Measurements from ENCODE around the gene TIMM10. TPM values are rescaled to one million over a fixed set of nuclear protein-coding genes. Genes with fewer than 3 reads are reported as not detected.

Gene TIMM10
- 10 to 100 TPM; 40.6 to 68.8 (median 50.2) TPM for total RNA-seq
- 59.2 TPM for polyA plus RNA-seq
- long read RNA-seq, donor 1, transcript TIMM10-201 (3 exons, 680 nt): major isoform, 18 of 20 reads
- long read RNA-seq, donor 1, partial matches to known transcripts: 0 of 20 reads
- long read RNA-seq, donor 1, other reads (novel, unspliced or antisense): 0 of 20 reads
- long read RNA-seq, donor 2, transcript TIMM10-201 (3 exons, 680 nt): major isoform, 28 of 33 reads
- long read RNA-seq, donor 2, partial matches to known transcripts: 0 of 33 reads
- long read RNA-seq, donor 2, other reads (novel, unspliced or antisense): 4 of 33 reads
- long read RNA-seq, donor 3, transcript TIMM10-201 (3 exons, 680 nt): major isoform, 7 of 10 reads
- long read RNA-seq, donor 3, partial matches to known transcripts: 1 of 10 reads
- long read RNA-seq, donor 3, other reads (novel, unspliced or antisense): 1 of 10 reads
- long read RNA-seq, donor 4, transcript TIMM10-201 (3 exons, 680 nt): major isoform, 10 of 12 reads
- long read RNA-seq, donor 4, partial matches to known transcripts: 0 of 12 reads
- long read RNA-seq, donor 4, other reads (novel, unspliced or antisense): 1 of 12 reads

GRCh38 chr11:57530596-57531507 lies at the start of gene TIMM10:
Gene TIMM10 (minus strand): TSS chr11:57530754. CDS start chr11:57530189, 565 bp downstream.
- DNase-seq: peak; percentile 95 to 98 (median 97)
- H3K4me3 ChIP-seq (ENCODE audit: low read length): peak within 1 kb of the TSS; percentile 97
- under 1% methylated on average over 49 of the region's 49 CpGs for WGBS
- peak; percentile 98 for ATAC-seq
- H3K27me3 ChIP-seq (ENCODE audit: control insufficient read depth, insufficient read depth): no peaks in the 10 kb centered on the region
- intact Hi-C loops (cut with DNase I): no loop called here
- H3K4me1 ChIP-seq (ENCODE audit: control insufficient read depth, insufficient read depth, low read length): no peaks in the 10 kb centered on the region
- H3K27ac ChIP-seq (ENCODE audit: low read length): peak within 1 kb of the TSS; percentile 85
- H3K9me3 ChIP-seq (ENCODE audit: control insufficient read depth, low read length): no peaks in the 10 kb centered on the region

- ATAC-seq: no peak
- no peak overlapping the region for H3K4me3 ChIP-seq (ENCODE audit: low read length)
- no peak for DNase-seq
- no peaks in the 10 kb centered on the region for H3K9me3 ChIP-seq (ENCODE audit: control insufficient read depth, low read length)
- no peaks in the 10 kb centered on the region for H3K27me3 ChIP-seq (ENCODE audit: control insufficient read depth, insufficient read depth)
- intact Hi-C loops (cut with DNase I): no loop called here
- H3K27ac ChIP-seq (ENCODE audit: low read length): no peak overlapping the region
- H3K4me1 ChIP-seq (ENCODE audit: control insufficient read depth, insufficient read depth, low read length): no peaks in the 10 kb centered on the region
- WGBS: 51% methylated on average over 4 of the region's 4 CpGs
These were observed 43.5 kb upstream of the TIMM10 start for GRCh38 chr11:57574061-57574460.

GRCh38 chr11:57571606-57572005 lies 41.1 kb upstream of the TIMM10 start:
- intact Hi-C loops (cut with DNase I): no loop called here
- DNase-seq: no peak
- ATAC-seq: no peak
- no peak overlapping the region for H3K4me3 ChIP-seq (ENCODE audit: low read length)
- no peaks in the 10 kb centered on the region for H3K27me3 ChIP-seq (ENCODE audit: control insufficient read depth, insufficient read depth)
- peaks cover 4% of the 10 kb centered on the region for H3K4me1 ChIP-seq (ENCODE audit: control insufficient read depth, insufficient read depth, low read length)
- H3K27ac ChIP-seq (ENCODE audit: low read length): no peak overlapping the region
- no peaks in the 10 kb centered on the region for H3K9me3 ChIP-seq (ENCODE audit: control insufficient read depth, low read length)
- WGBS: 57% methylated on average over 2 of the region's 2 CpGs

GRCh38 chr11:57568330-57568766 lies 37.8 kb upstream of the TIMM10 start:
- H3K27me3 ChIP-seq (ENCODE audit: control insufficient read depth, insufficient read depth): no peaks in the 10 kb centered on the region
- H3K9me3 ChIP-seq (ENCODE audit: control insufficient read depth, low read length): no peaks in the 10 kb centered on the region
- DNase-seq (no peak), ATAC-seq (peak in 1 of 2 donors; percentile 17)
- intact Hi-C loops (cut with DNase I): loop anchor here in 3 of 4 donors (2.0 to 5.0 kb wide), 3 partner anchors 76 to 111 kb away; partner anchors contain the start of gene YPEL4 (in 2 of the 3)
- no peak overlapping the region for H3K27ac ChIP-seq (ENCODE audit: low read length)
- peaks cover 6% of the 10 kb centered on the region for H3K4me1 ChIP-seq (ENCODE audit: control insufficient read depth, insufficient read depth, low read length)
- H3K4me3 ChIP-seq (ENCODE audit: low read length): peak overlapping the region; percentile 88
- 23% methylated on average over 6 of the region's 6 CpGs for WGBS

DNA sequence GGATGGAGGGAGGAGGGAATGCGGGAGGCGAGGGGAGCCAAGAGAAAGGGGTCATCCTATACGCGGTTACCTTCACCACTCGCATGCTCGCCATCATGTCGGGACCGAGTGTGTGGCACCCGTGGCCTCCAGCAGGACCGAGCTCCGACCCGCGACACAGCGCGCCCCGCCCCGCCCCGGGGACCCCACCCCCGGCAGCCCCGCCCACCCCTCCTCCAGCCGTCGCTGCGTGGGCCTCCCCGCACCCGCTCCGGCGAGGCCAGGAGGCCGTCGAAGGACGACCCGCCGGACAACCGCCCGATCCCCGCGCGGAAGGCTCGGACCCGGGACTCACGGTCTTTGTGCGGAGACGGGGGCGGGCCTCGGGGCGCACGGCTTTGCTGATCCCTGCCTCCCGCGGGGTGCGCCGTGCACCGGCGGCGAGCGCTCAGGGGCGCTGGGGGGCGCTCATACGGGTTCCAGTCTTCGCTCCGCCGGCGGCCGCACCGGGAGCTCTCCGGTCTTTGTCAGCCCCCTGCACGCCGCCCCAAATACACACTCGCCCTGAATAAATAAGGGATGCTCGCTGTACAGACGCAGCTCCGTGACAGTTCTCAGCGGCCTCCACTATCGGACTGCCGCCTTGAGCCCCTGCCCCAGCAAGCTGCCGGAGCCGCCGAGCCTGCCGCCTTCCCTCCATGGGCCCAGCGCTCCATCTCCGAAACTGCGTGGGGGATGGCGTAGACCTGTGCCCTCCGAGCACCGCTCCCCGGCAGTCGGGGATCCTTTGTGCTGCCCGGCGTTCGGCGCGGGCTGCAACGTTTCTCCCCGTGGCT lies 37.2 kb upstream of the TIMM10 start, which contains the start of gene UBE2L6:
UBE2L6 (minus strand) TSS at position 158 of the 815 bp plus-strand sequence; CDS start at position 97, 61 bp downstream.
- peak within 1 kb of the TSS; percentile 88 for H3K4me3 ChIP-seq (ENCODE audit: low read length)
- H3K27me3 ChIP-seq (ENCODE audit: control insufficient read depth, insufficient read depth): no peaks in the 10 kb centered on the region
- ATAC-seq (peak; percentile 86 to 87), DNase-seq (peak; percentile 85 to 96 (median 93))
- WGBS: under 1% methylated on average over 92 of the region's 92 CpGs
- H3K9me3 ChIP-seq (ENCODE audit: control insufficient read depth, low read length): no peaks in the 10 kb centered on the region
- peak within 1 kb of the TSS; percentile 66 for H3K27ac ChIP-seq (ENCODE audit: low read length)
- peaks cover 6% of the 10 kb centered on the region for H3K4me1 ChIP-seq (ENCODE audit: control insufficient read depth, insufficient read depth, low read length)
- intact Hi-C loops (cut with DNase I): loop anchor here in 3 of 4 donors (2.0 to 5.0 kb wide), 3 partner anchors 77 to 110 kb away; partner anchors contain the start of gene YPEL4 (in 2 of the 3)

- 11% methylated on average over 15 of the region's 15 CpGs for WGBS
- Histone ChIP-seq H3K4me3 (ENCODE audit: low read length) (peak overlapping the region; percentile 88), H3K9me3 (ENCODE audit: control insufficient read depth, low read length) (no peaks in the 10 kb centered on the region), H3K27ac (ENCODE audit: low read length) (peak overlapping the region; percentile 66), H3K27me3 (ENCODE audit: control insufficient read depth, insufficient read depth) (no peaks in the 10 kb centered on the region), H3K4me1 (ENCODE audit: control insufficient read depth, insufficient read depth, low read length) (peaks cover 6% of the 10 kb centered on the region)
- intact Hi-C loops (cut with DNase I): loop anchor here in 2 of 4 donors (5.0 kb wide), 2 partner anchors 80 to 110 kb away; partner anchors contain the start of gene YPEL4 (in 2 of the 2)
- ATAC-seq: peak; percentile 21 to 25
- no peak for DNase-seq
These were observed 36.5 kb upstream of the TIMM10 start for GRCh38 chr11:57566905-57567514.

- intact Hi-C loops (cut with DNase I): loop anchor here in 2 of 4 donors (5.0 kb wide), 2 partner anchors 81 to 109 kb away; partner anchors contain the start of gene YPEL4 (in 2 of the 2)
- 23% methylated on average over 4 of the region's 4 CpGs for WGBS
- H3K4me1 ChIP-seq (ENCODE audit: control insufficient read depth, insufficient read depth, low read length): peaks cover 6% of the 10 kb centered on the region
- peak; percentile 63 to 66 for ATAC-seq
- no peaks in the 10 kb centered on the region for H3K27me3 ChIP-seq (ENCODE audit: control insufficient read depth, insufficient read depth)
- DNase-seq: no peak
- H3K4me3 ChIP-seq (ENCODE audit: low read length): peak overlapping the region; percentile 88
- H3K9me3 ChIP-seq (ENCODE audit: control insufficient read depth, low read length): no peaks in the 10 kb centered on the region
- H3K27ac ChIP-seq (ENCODE audit: low read length): peak overlapping the region; percentile 66
These were observed 35.7 kb upstream of the TIMM10 start for GRCh38 chr11:57566005-57566904.

DNA sequence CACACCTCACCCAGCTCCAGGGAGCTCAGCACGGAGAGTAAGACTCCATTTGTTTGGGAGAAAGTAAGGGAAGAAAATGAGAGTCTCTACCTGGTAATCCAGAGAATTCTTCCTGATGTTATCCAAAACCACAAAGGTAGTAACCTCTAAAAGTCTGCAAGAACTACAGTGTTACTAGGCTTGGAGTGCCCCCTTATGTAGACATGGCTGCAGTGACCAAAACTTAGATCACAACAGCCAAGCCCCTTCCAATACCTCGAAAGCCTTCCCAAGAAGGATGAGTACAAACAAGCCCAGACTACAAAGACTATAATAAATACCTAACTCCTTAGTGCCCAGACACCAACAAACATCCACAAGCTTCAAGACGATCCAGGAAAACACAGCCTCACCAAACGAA lies 32.0 kb upstream of the TIMM10 start:
- Histone ChIP-seq H3K9me3 (ENCODE audit: control insufficient read depth, low read length) (no peaks in the 10 kb centered on the region), H3K27ac (ENCODE audit: low read length) (no peak overlapping the region), H3K4me1 (ENCODE audit: control insufficient read depth, insufficient read depth, low read length) (peaks cover 3% of the 10 kb centered on the region), H3K27me3 (ENCODE audit: control insufficient read depth, insufficient read depth) (no peaks in the 10 kb centered on the region), H3K4me3 (ENCODE audit: low read length) (no peak overlapping the region)
- 70% methylated on average over 4 of the region's 4 CpGs for WGBS
- ATAC-seq (no peak), DNase-seq (no peak)
- intact Hi-C loops (cut with DNase I): no loop called here

GRCh38 chr11:57560146-57560545 lies 29.6 kb upstream of the TIMM10 start:
- Histone ChIP-seq H3K27ac (ENCODE audit: low read length) (no peak overlapping the region), H3K4me1 (ENCODE audit: control insufficient read depth, insufficient read depth, low read length) (no peaks in the 10 kb centered on the region), H3K27me3 (ENCODE audit: control insufficient read depth, insufficient read depth) (no peaks in the 10 kb centered on the region), H3K9me3 (ENCODE audit: control insufficient read depth, low read length) (no peaks in the 10 kb centered on the region), H3K4me3 (ENCODE audit: low read length) (no peak overlapping the region)
- DNase-seq (no peak), ATAC-seq (no peak)
- 85% methylated on average over 4 of the region's 4 CpGs for WGBS
- intact Hi-C loops (cut with DNase I): no loop called here

Measured in right cardiac atrium (tissue), 5 donors.